Measurements from ENCODE around the gene MAN1C1.

The MAN1C1 gene
- total RNA-seq, result 12.6 to 101 reads per million in 2 experiments

- peak; percentile 72 for DNase-seq (ENCODE audit: low read depth)
These were observed at the start of gene MAN1C1 for GRCh38 chr1:25616095-25616986. TSS of gene MAN1C1 (plus strand) at chr1:25616791. CDS start at chr1:25617798, 1,007 bp downstream.

GRCh38 chr1:25567710-25568089, 48.9 kb upstream of the MAN1C1 start:
- DNase-seq (ENCODE audit: low read depth), result no peak

- DNase-seq (ENCODE audit: low read depth), result no peak
These were observed 48.3 kb upstream of the MAN1C1 start for GRCh38 chr1:25568090-25568833.

GRCh38 chr1:25568834-25569596, 47.6 kb upstream of the MAN1C1 start:
- DNase-seq (ENCODE audit: low read depth), result no peak

- no peak for DNase-seq (ENCODE audit: low read depth)
These were observed 46.8 kb upstream of the MAN1C1 start for GRCh38 chr1:25569597-25570396.

GRCh38 chr1:25570798-25571521, 45.6 kb upstream of the MAN1C1 start:
- DNase-seq (ENCODE audit: low read depth), result no peak

- no peak for DNase-seq (ENCODE audit: low read depth)
These were observed 45.0 kb upstream of the MAN1C1 start for GRCh38 chr1:25571522-25571970.

GRCh38 chr1:25572107-25572506, 44.5 kb upstream of the MAN1C1 start:
- no peak for DNase-seq (ENCODE audit: low read depth)

- peak; percentile 35 for DNase-seq (ENCODE audit: low read depth)
These were observed 43.6 kb upstream of the MAN1C1 start for GRCh38 chr1:25572708-25573590.

- DNase-seq (ENCODE audit: low read depth), result no peak
These were observed 43.0 kb upstream of the MAN1C1 start for GRCh38 chr1:25573591-25573930.

GRCh38 chr1:25573961-25574360, 42.6 kb upstream of the MAN1C1 start:
- no peak for DNase-seq (ENCODE audit: low read depth)

- DNase-seq (ENCODE audit: low read depth), result no peak
These were observed 41.4 kb upstream of the MAN1C1 start for GRCh38 chr1:25575191-25575590.

- no peak for DNase-seq (ENCODE audit: low read depth)
These were observed 40.0 kb upstream of the MAN1C1 start for GRCh38 chr1:25576459-25577133.

GRCh38 chr1:25577134-25577920, 39.3 kb upstream of the MAN1C1 start:
- no peak for DNase-seq (ENCODE audit: low read depth)

GRCh38 chr1:25579292-25580252, 37.0 kb upstream of the MAN1C1 start:
- no peak for DNase-seq (ENCODE audit: low read depth)

GRCh38 chr1:25580927-25581326, 35.7 kb upstream of the MAN1C1 start:
- DNase-seq (ENCODE audit: low read depth), result no peak

- DNase-seq (ENCODE audit: low read depth), result no peak
These were observed 34.8 kb upstream of the MAN1C1 start for GRCh38 chr1:25581764-25582163.

Measured in T follicular helper cell (primary cell).